Amygdala (tissue), 56 donors: ENCODE results near the gene LMNTD1.
A peak's percentile ranks its signal among the peaks of the same experiment; 100 is the strongest.
"Not testable (repeated sequence)": the region's sequence is repeated elsewhere in the genome, so short reads cannot be mapped to it uniquely, and the experiment has no call there.

Experiments
- DNase-seq, 56 donors: peaks; one replicate each; lab custom pipeline; 2025; lab: John Stamatoyannopoulos, UW

LMNTD1 gene

DNA sequence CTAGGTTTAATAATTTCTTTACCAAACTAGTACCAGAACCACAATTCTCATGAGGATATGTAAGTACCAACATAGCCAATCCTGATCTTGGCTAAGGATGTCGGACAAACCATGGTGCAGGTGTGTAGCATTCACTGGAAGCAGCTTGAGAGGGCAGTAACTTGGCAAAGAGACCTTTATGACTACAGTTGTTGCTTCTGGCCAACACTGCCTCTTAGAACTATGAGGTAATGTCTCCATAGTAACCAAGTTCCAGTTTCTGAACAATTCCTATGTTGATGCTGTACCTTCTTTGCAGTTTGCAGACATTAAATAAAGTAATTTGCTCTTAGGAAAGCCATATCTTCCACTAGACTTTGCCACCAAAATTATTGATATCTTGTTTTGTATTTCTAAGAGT, at the start of gene LMNTD1:
Gene LMNTD1, minus strand, starts transcription at position 186 of the 400 bp plus-strand sequence. CDS start 324 bp downstream, outside the sequence.
- no peak for DNase-seq

DNA sequence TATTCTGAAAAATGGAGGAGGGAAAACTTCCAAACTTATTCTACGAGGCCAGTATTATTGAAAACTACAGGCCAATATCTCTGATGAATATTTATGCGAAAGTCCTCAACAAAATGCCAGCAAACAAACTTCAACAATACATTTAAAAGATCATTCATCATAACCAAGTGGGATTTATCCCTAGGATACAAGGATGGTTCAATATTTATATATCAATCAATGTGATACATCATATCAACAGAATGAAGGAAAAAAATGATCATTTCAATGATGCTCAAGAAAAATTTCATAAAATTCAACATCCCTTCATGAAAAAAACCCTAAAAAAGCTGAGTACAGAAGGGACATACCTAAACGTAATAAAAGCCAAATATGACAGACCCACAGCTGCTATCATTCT, 45.9 kb upstream of the LMNTD1 start:
- no peak for DNase-seq

- not testable (repeated sequence) for DNase-seq
Measured at GRCh38 chr12:25595496-25595895, 42.4 kb upstream of the LMNTD1 start.

DNA sequence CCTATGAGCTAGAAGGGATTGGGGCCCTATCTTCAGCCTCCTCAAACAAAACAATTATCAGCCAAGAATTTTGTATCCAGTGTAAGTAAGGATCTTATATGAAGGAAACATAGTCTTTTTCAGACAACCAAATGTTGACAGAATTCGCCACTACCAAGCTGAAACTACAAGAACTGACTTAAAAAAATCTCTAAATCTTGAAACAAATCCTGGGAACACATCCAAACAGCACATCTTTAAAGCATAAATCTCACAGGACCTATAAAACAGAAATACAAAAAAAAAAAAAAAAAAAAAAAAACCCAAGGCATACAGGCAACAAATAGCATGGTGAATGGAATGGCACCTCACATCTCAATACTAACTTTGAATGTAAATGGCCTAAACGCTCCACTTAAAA, 41.3 kb upstream of the LMNTD1 start:
- DNase-seq: no peak

DNA sequence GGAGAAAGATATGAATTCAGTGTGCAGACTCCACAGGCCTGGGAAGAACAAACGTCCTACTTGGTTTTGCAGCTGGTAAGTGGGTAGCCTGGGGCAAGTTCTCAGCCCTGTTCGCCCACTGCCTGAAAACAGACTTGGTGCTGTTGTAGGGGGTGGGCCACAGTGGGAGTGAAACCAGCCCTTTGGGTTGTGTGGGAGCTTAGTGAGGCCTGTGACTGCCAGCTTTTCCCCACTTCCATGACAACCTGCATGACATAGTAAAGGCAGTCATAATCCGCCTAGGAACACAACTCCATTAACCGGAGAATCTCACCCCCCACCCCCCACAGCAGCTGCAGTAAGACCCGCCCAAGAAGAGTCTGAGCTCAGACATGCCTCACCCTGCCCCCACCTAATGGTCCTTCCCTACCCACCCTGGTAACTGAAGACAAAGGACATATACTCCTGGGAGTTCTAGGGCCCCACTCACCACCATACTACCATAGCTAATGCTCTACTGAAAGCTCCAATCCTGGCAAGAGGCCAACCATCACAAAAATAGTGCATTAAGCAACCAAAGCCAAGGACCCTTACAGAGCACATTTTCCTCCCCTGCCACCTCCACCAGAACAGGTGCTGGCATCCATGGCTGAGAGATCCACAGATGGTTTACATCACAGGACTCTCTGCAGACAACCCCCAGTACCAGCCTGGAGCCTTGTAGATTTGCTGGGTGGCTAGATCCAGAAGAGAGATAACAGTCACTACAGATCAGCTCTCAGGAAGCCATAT, 39.8 kb upstream of the LMNTD1 start:
- no peak for DNase-seq

DNA sequence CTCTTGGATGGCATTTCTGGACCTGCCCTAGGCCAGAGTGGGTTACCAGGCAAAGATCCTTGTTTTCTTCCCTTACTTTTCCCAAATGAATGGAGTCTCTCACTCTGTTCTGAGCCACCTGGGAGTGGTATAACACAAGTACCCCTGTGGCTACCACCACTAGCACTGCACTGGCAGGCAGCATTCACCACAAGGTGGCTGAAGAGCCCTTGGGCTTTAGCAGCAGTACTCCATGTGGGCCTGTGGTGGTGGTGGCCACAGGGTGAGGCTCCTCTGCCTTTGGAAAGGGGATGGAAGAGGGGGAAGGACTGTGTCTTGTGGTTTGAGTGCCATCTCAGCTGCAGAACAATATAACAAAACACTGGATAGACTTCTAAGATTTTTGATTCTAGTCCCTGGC, 38.1 kb upstream of the LMNTD1 start:
- DNase-seq: no peak

- DNase-seq: no peak
Measured at GRCh38 chr12:25590011-25590721, 37.1 kb upstream of the LMNTD1 start.

- DNase-seq: no peak
Measured at GRCh38 chr12:25587346-25587745, 34.3 kb upstream of the LMNTD1 start.

DNA sequence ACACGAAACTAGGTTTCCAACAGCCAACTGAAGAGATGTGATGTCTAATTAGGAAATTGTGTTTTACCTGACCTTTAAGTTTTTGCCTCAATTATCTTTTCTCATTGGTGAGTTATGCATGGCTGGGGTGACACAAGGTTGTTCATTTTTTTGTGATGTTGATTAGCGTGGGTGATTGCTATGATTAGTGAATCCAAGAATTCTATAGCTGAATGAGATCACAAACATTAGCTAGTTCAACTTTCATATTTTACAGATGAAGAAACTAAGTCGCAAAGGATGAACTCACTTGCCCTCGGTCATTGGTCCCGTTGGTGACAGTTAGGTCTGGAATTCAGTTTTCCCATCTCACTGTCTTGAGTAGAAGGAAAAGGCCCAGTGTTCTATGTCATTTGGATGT, 32.6 kb upstream of the LMNTD1 start:
- DNase-seq: no peak

GRCh38 chr12:25585021-25585523, 32.0 kb upstream of the LMNTD1 start:
- DNase-seq: peak in 12 of 56 donors; percentile 4 to 50 (median 29)

GRCh38 chr12:25584596-25584995, 31.5 kb upstream of the LMNTD1 start:
- no peak for DNase-seq

- peak in 2 of 56 donors; percentile 4 to 8 for DNase-seq
Measured at GRCh38 chr12:25583545-25583944, 30.5 kb upstream of the LMNTD1 start.

- DNase-seq: no peak
Measured at GRCh38 chr12:25581067-25581466, 28.0 kb upstream of the LMNTD1 start.

DNA sequence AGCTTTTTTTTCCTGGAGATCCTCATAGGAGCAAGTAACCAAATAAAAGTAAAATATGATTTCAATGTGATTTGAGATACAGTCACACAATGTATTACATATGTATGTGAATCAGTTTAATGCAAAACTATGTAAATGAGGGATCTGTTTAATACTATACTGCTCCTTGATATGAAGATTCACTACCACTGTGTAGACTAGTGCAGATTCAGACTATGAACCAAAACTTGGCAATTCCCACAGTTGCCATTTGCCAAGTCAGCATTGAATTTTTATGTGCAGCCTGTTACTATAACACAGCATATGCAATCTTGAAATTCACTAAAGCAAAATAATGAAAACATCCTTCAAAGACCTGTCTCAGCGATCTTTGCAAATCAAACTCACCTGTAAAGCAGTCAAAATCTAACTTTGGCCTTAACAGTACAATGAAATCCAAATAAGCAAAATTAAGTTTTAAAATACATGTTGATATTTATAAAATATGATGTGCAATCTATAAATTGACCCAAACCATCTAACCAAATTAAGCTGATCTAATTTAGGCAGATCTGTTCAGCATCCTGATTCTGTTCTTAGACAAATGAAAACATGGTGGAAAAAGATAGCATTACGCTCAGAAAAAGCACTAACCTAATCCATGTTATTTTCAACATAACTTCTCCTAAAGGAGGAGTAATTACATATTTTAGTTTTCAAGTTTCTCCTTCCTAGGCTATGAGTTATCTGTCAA, 25.5 kb upstream of the LMNTD1 start:
- no peak for DNase-seq

- DNase-seq: no peak
Measured at GRCh38 chr12:25574761-25575160, 21.7 kb upstream of the LMNTD1 start.

DNA sequence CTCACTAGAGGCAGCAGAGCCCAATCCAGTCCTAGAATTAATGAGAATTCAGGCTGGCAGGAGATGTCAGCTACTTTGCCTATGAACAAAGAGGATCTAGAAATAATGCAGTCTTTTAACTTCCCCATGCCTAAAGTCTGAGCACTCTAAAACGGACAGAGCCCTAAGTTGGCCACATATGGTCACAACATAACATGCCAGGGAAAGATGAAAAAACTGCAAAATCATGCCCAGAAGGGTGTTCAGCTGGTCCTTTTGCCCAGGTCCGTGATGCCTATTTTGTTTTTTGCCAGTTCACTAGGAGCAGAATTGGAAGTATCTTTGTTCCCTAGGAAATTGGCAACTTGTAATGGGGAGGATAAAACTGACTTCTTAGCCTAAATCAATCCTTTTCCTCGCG, 20.3 kb upstream of the LMNTD1 start:
- no peak for DNase-seq

- no peak for DNase-seq
Measured at GRCh38 chr12:25570418-25570817, 17.3 kb upstream of the LMNTD1 start.

GRCh38 chr12:25566202-25566949, 13.3 kb upstream of the LMNTD1 start:
- DNase-seq: no peak

DNA sequence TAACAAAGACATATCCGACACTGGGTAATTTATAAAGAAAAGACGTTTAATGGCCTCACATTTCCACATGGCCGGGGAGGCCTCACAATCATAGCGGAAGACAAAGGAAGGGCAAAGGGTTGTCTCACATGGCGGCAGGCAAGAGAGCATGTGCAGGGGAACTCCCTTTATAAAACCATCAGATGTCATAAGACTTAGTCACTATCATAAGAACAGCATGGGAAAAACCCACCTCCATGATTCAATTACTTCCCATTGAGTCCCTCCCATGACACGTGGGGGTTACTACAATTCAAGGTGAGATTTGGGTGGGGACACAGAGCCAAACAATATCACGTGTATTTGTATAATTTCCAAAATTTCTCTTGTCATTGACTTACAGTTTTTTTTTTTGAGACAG, 5.5 kb upstream of the LMNTD1 start:
- DNase-seq: no peak

GRCh38 chr12:25557830-25558436, 4.8 kb upstream of the LMNTD1 start:
- DNase-seq: peak in 1 of 56 donors; percentile 33
